K562 (cell line): ENCODE measurements around the gene CNGA1. TPM values are rescaled to one million over a fixed set of nuclear protein-coding genes. Genes with fewer than 3 reads are reported as not detected.

Experiments used
- ATAC-seq: fragments of 200-7000 bp; cut with Tn5 transposase; 3 replicates; pipeline ENCODE4 v1.9.1; 2020; ENCODE audit warnings: moderate library complexity
- BruUV-seq: library from RNA; stranded (reverse); fragments of 400-500 nt; replicated peaks from 2 replicates; lab custom pipeline; 2021; lab: Mats Ljungman, UMichigan
- CTCF ChIA-PET: fragments of 300-600 bp; formaldehyde crosslinking; extraction: SDS; loops from one replicate; lab custom pipeline; 2021; ENCODE audit warnings: low intra/inter-chr PET ratio; lab: Yijun Ruan, JAX
- POLR2A ChIA-PET: fragments of 300-600, 350-650 bp; sonication (Branson Sonifier 250); formaldehyde crosslinking; extraction: SDS; loops from one replicate; lab custom pipeline; 2021; ENCODE audit warnings: antibody characterized with exemption, inconsistent platforms; lab: Yijun Ruan, JAX
- DNase-seq, 4 experiments: peaks; one replicate each; pipeline versions ENCODE4 v3.0.0 to v3.0.0-alpha.2; 2011 to 2018; ENCODE audit warnings: low spot score in 3 of 4, mixed read lengths in 3 of 4; ENCODE audit errors: extremely low read depth in 1 of 4
- FAIRE-seq: peaks from 2 replicates; lab custom pipeline; 2011; peaks lifted over from hg19 to GRCh38; lab: Jason Lieb, UNC
- H2AFZ ChIP-seq: 2 replicates; pipeline ENCODE4 v1.6.0; 2011; ENCODE audit warnings: low read depth, low read length, control low read depth, inconsistent platforms
- H3K27ac ChIP-seq: fragments of 200-600 bp; 3 replicates; pipeline ENCODE4 v1.8.0; 2011; ENCODE audit warnings: low read depth, mild to moderate bottlenecking, control low read depth, inconsistent platforms, low read length, moderate library complexity, mixed read lengths; ENCODE audit errors: extremely low read depth
- H3K27me3 ChIP-seq, 2 experiments: fragments of 300-600 bp in 1 of 2; 2 replicates in 1 of 2; 3 replicates in 1 of 2; pipeline versions ENCODE4 v1.6.0 to v1.8.0; 2011; ENCODE audit warnings: inconsistent platforms in 2 of 2, low read length in 2 of 2, mild to moderate bottlenecking in 1 of 2, mixed read lengths in 1 of 2, moderate library complexity in 1 of 2; ENCODE audit not compliant: control insufficient read depth in 2 of 2, insufficient read depth in 2 of 2
- H3K36me3 ChIP-seq: fragments of 300-600 bp; 3 replicates; pipeline ENCODE4 v1.8.0; 2011; ENCODE audit warnings: mild to moderate bottlenecking, low read length, inconsistent platforms; ENCODE audit not compliant: control insufficient read depth, insufficient read depth
- H3K4me1 ChIP-seq, 2 experiments: fragments of 200-600 bp in 1 of 2; replicated peaks in 1 of 2; 2 replicates in 1 of 2; 3 replicates in 1 of 2; pipeline versions ENCODE4 v1.5.1 to v1.8.0; 2011; ENCODE audit warnings: inconsistent platforms in 2 of 2, low read length in 2 of 2, mild to moderate bottlenecking in 1 of 2, mixed read lengths in 1 of 2, moderate library complexity in 1 of 2; ENCODE audit not compliant: control insufficient read depth in 2 of 2, insufficient read depth in 2 of 2
- H3K4me2 ChIP-seq: 2 replicates; pipeline ENCODE4 v1.6.1; 2011; ENCODE audit warnings: low read length, control low read depth, inconsistent platforms, mixed read lengths; ENCODE audit not compliant: insufficient read depth
- H3K4me3 ChIP-seq: fragments of 200-600 bp; sonication (generic), shearing (Covaris generic); 2 replicates; pipeline ENCODE4 v1.5.1; 2016; ENCODE audit warnings: control low read depth, inconsistent platforms
- H3K79me2 ChIP-seq: fragments of 200-600 bp; 3 replicates; pipeline ENCODE4 v1.8.0; 2011; ENCODE audit warnings: low read length, inconsistent platforms; ENCODE audit not compliant: control insufficient read depth, insufficient read depth
- H3K9ac ChIP-seq, 2 experiments: 2 replicates each; pipeline versions ENCODE4 v1.6.0 to v1.6.1; 2011; ENCODE audit warnings: low read depth in 2 of 2, low read length in 2 of 2, control low read depth in 1 of 2, inconsistent platforms in 1 of 2, mild to moderate bottlenecking in 1 of 2, mixed read lengths in 1 of 2; ENCODE audit not compliant: insufficient read depth in 1 of 2
- H3K9me1 ChIP-seq: one replicate; pipeline ENCODE4 v1.6.0; 2011; ENCODE audit warnings: inconsistent platforms, mild to moderate bottlenecking, low read length, moderate library complexity; ENCODE audit not compliant: control insufficient read depth, insufficient read depth
- H3K9me3 ChIP-seq: replicated peaks from 2 replicates; pipeline ENCODE4 v1.5.1; 2011; ENCODE audit warnings: low read depth, low read length, inconsistent platforms; ENCODE audit not compliant: control insufficient read depth, insufficient read depth
- H4K20me1 ChIP-seq: replicated peaks from 2 replicates; pipeline ENCODE4 v1.6.1; 2011; ENCODE audit warnings: low read length, inconsistent platforms, mixed read lengths; ENCODE audit not compliant: control insufficient read depth, insufficient read depth
- CBX5 ChIP-seq: IDR thresholded peaks from 2 replicates; pipeline ENCODE4 v1.6.1; 2014; ENCODE audit warnings: low read depth, borderline replicate concordance
- DPF2 ChIP-seq: fragments of 450-650 bp; IDR thresholded peaks from 2 replicates; pipeline ENCODE4 v1.6.1; 2016
- ELF1 ChIP-seq: fragments of 200-800 bp; sonication (Bioruptor generic); IDR thresholded peaks from 2 replicates; pipeline ENCODE4 v1.6.1; 2016; ENCODE audit warnings: missing genetic modification characterization, missing compliant biosample characterization
- ESRRA ChIP-seq: fragments of 450-650 bp; IDR thresholded peaks from 2 replicates; pipeline ENCODE4 v1.6.1; 2014; ENCODE audit warnings: low read depth, mild to moderate bottlenecking, moderate library complexity, borderline replicate concordance
- HSF4 ChIP-seq: fragments of 250-450 bp; sonication (Bioruptor Pico); IDR thresholded peaks from 2 replicates; pipeline ENCODE4 v2.1.2; 2022; ENCODE audit warnings: mild to moderate bottlenecking, moderate library complexity, borderline replicate concordance
- NR3C1 ChIP-seq: sonication (generic); formaldehyde crosslinking; IDR thresholded peaks from 2 replicates; pipeline ENCODE4 v1.8.1; 2022; ENCODE audit warnings: missing genetic modification reagents
- PTTG1 ChIP-seq: fragments of 450-650 bp; IDR thresholded peaks from 2 replicates; pipeline ENCODE4 v1.6.1; 2016; ENCODE audit warnings: low read depth, mild to moderate bottlenecking, missing genetic modification characterization, missing compliant biosample characterization
- SIRT6 ChIP-seq: IDR thresholded peaks from one replicate; pipeline ENCODE4 v1.6.1; 2012; ENCODE audit warnings: low read depth, mild to moderate bottlenecking, control low read depth, inconsistent platforms, low read length, moderate library complexity
- SPI1 ChIP-seq: IDR thresholded peaks from 2 replicates; pipeline ENCODE4 v1.6.1; 2011; ENCODE audit warnings: low read depth, low read length, control low read depth, borderline replicate concordance
- TAF15 ChIP-seq: fragments of 200-400 bp; formaldehyde crosslinking; IDR thresholded peaks from 2 replicates; pipeline ENCODE4 v1.6.1; 2017; ENCODE audit warnings: mild to moderate bottlenecking, low read depth, low read length, moderate library complexity
- ZFP36 ChIP-seq: fragments of 150-350 bp; IDR thresholded peaks from 2 replicates; pipeline ENCODE4 v1.6.1; 2018; ENCODE audit warnings: low read length, low read depth; ENCODE audit not compliant: partially characterized antibody
- ZNF253 ChIP-seq: fragments of 250-450 bp; sonication (Bioruptor Pico); conservative IDR thresholded peaks from 2 replicates; pipeline ENCODE4 v1.6.1; 2021; ENCODE audit warnings: mild to moderate bottlenecking
- ZNF639 ChIP-seq, 2 experiments: fragments of 200-800 bp in 1 of 2; sonication (Bioruptor generic) in 1 of 2; sonication (generic) in 1 of 2; formaldehyde crosslinking in 1 of 2; IDR thresholded peaks in 1 of 2; conservative IDR thresholded peaks in 1 of 2; 2 replicates each; pipeline versions ENCODE4 v1.5.0 to v1.6.1; 2016 to 2020; ENCODE audit warnings: missing compliant biosample characterization in 1 of 2, missing genetic modification characterization in 1 of 2, missing genetic modification reagents in 1 of 2
- WGBS: fragments of 100-300 bp; shearing (Covaris generic); methylation state at CpG from one replicate; pipeline ENCODE4 v1.1.6; 2016; ENCODE audit warnings: low coverage, mixed read lengths; ENCODE audit not compliant: insufficient coverage; ENCODE audit errors: missing lambda C conversion rate; 5-methylcytosine and 5-hydroxymethylcytosine counted together
- in situ Hi-C: fragments of 300-500 bp; cut with MboI; formaldehyde crosslinking; loops from 4 replicates; pipeline ENCODE4 v1.15.0; 2018; ENCODE audit warnings: inconsistent platforms, mixed read lengths
- intact Hi-C: fragments of 100-400 bp; cut with micrococcal nuclease; formaldehyde crosslinking; loops from 2 replicates; pipeline ENCODE4 v1.14.2; 2022
- polyA plus RNA-seq, 8 experiments: library from polyadenylated mRNA; depleted of rRNA in 4 of 8; stranded (reverse) in 5 of 8; unstranded in 3 of 8; fragments of >200 nt; fragmentation: Nextera tagmentation in 2 of 8; fragmentation: Illumina TruSeq in 1 of 8; extraction: Ambion mirVana in 2 of 8; extraction: Trizol in 1 of 8; gene quantifications; 2 replicates each; pipeline versions ENCODE4 v1.2.1 to v1.2.3, GENCODE V29; 2011 to 2014; ENCODE audit warnings: inconsistent platforms in 1 of 8, missing spikeins in 1 of 8
- total RNA-seq, 7 experiments: library from RNA; depleted of rRNA in 6 of 7; stranded (reverse); fragments of >200 nt in 6 of 7; fragmentation: Illumina TruSeq in 2 of 7; extraction: Trizol in 2 of 7; gene quantifications; 2 replicates each; pipeline versions ENCODE4 v1.2.1 to v1.2.3, GENCODE V29; 2011 to 2021; ENCODE audit warnings: low replicate concordance in 1 of 7
- TF ChIP-seq, protein P1 (sequence below), 2 experiments: fragments of 450-650 bp; IDR thresholded peaks; 2 replicates each; pipeline ENCODE4 v1.6.1; 2016

CNGA1 gene
- total and polyA plus RNA-seq, 9 of the 15 experiments (the other 6 are each of a cell fraction or from before 2014, with no cell fraction given): 0.03 to 0.29 (median 0.04) TPM; not detected in 5

GRCh38 chr4:48047896-48048295 lies 31.4 kb upstream of the CNGA1 start:
- no TSS peak for BruUV-seq
- H3K79me2 ChIP-seq: no peaks in the 10 kb centered on the region
- 0% methylated on average over 1 of the region's 1 CpG for WGBS
- POLR2A ChIA-PET: interaction anchor here (1.4 kb wide), 1 partner anchor 29 kb away, joined by 3 read pairs; no protein-coding TSS in a partner anchor
- FAIRE-seq: no peak
- DNase-seq: no peak
- no peak overlapping the region for H2AFZ ChIP-seq
- TF ChIP-seq ESRRA: no peak
- no peak for TF ChIP-seq TAF15
- H3K9me1 ChIP-seq: no peaks in the 10 kb centered on the region
- CTCF ChIA-PET: no interaction called here
- no peaks in the 10 kb centered on the region for H3K4me1 ChIP-seq
- intact Hi-C loops: no loop called here
- no peaks in the 10 kb centered on the region for H3K36me3 ChIP-seq
- ATAC-seq: no peak
- H3K27ac ChIP-seq: no peak overlapping the region
- H3K4me3 ChIP-seq: no peak overlapping the region
- H4K20me1 ChIP-seq: no peaks in the 10 kb centered on the region
- in situ Hi-C loops: no loop called here
- H3K9ac ChIP-seq: no peak overlapping the region
- H3K4me2 ChIP-seq: no peak overlapping the region
- peaks cover 14 to 15% of the 10 kb centered on the region in 2 experiments for H3K27me3 ChIP-seq
- no peaks in the 10 kb centered on the region for H3K9me3 ChIP-seq

DNA sequence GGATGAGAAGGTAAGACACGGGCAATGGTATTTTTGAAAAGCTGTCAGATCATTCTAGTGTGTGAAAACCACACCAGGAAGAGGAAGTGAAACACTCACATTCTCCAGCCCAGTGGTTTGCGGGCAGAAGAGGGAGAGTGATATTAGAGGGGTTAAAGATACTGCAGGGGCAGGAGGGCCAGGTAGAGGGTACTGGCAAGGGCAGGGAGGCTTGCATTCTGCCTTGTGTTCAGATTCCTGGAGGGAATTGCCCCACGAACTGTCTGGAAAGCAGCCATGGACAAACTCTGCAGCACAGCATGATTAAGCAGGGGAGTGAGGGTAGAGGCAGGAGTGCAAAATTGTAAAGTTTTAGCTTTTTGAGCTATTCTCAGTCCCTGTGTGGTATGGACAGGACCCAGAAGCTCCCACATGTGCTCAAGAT lies 31.0 kb upstream of the CNGA1 start:
- H3K27me3 ChIP-seq: peaks cover 14 to 16% of the 10 kb centered on the region in 2 experiments
- 0 out of 2 replicates have a peak overlapping the region, but pooled peaks have one; percentile 44 for H2AFZ ChIP-seq
- H3K4me1 ChIP-seq: no peaks in the 10 kb centered on the region
- H3K9ac ChIP-seq: no peak overlapping the region
- no peaks in the 10 kb centered on the region for H4K20me1 ChIP-seq
- in situ Hi-C loops (no loop called here), intact Hi-C loops (no loop called here)
- H3K79me2 ChIP-seq: no peaks in the 10 kb centered on the region
- H3K36me3 ChIP-seq: no peaks in the 10 kb centered on the region
- WGBS: 2% methylated on average over 3 of the region's 3 CpGs
- peak; percentile 58; the same call in 2 of the 3 replicates for ATAC-seq
- H3K4me2 ChIP-seq: no peak overlapping the region
- no peak for FAIRE-seq
- no TSS peak for BruUV-seq
- no peaks in the 10 kb centered on the region for H3K9me3 ChIP-seq
- H3K27ac ChIP-seq: no peak overlapping the region
- ChIA-PET CTCF (no interaction called here), POLR2A (interaction anchor here (0.8 to 1.4 kb wide), 3 partner anchors 9 to 29 kb away, joined by 3 read pairs; no protein-coding TSS in a partner anchor)
- H3K4me3 ChIP-seq: no peak overlapping the region
- no peak for DNase-seq
- H3K9me1 ChIP-seq: no peaks in the 10 kb centered on the region
- TF ChIP-seq HSF4 (CRISPR knock-in tag) (no peak), PTTG1 (tag) (no peak), DPF2 (no peak), ELF1 (0 out of 2 replicates have a peak, but pooled peaks have one; percentile 31), ZNF253 (CRISPR knock-in tag) (no peak), ZFP36 (no peak), SPI1 (peak; percentile 84), SIRT6 (no peak), ZNF639 (CRISPR knock-in tag; conservative IDR thresholded peaks at IDR 0.05 in 1 of 2, IDR thresholded peaks at IDR 0.05 in 1 of 2) (no peak), NR3C1 (CRISPR knock-in tag) (no peak), CBX5 (no peak)
- TF ChIP-seq, protein P1, sequence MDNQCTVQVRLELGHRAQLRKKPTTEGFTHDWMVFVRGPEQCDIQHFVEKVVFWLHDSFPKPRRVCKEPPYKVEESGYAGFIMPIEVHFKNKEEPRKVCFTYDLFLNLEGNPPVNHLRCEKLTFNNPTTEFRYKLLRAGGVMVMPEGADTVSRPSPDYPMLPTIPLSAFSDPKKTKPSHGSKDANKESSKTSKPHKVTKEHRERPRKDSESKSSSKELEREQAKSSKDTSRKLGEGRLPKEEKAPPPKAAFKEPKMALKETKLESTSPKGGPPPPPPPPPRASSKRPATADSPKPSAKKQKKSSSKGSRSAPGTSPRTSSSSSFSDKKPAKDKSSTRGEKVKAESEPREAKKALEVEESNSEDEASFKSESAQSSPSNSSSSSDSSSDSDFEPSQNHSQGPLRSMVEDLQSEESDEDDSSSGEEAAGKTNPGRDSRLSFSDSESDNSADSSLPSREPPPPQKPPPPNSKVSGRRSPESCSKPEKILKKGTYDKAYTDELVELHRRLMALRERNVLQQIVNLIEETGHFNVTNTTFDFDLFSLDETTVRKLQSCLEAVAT (IDR thresholded peaks at IDR 0.05): no peak
